GM03348 (cell line): ENCODE data around the gene FBXL16.

Experiments used
- DNase-seq: peaks from one replicate; pipeline ENCODE4 v3.0.0; 2012; ENCODE audit warnings: low spot score

FBXL16 gene

GRCh38 chr16:689175-689897 lies 16.3 kb downstream of the FBXL16 start:
- DNase-seq = no peak

- no peak for DNase-seq
These were observed 18.1 kb downstream of the FBXL16 start for GRCh38 chr16:687499-687898.

GRCh38 chr16:686459-687260 lies 18.9 kb downstream of the FBXL16 start:
- no peak for DNase-seq

DNA sequence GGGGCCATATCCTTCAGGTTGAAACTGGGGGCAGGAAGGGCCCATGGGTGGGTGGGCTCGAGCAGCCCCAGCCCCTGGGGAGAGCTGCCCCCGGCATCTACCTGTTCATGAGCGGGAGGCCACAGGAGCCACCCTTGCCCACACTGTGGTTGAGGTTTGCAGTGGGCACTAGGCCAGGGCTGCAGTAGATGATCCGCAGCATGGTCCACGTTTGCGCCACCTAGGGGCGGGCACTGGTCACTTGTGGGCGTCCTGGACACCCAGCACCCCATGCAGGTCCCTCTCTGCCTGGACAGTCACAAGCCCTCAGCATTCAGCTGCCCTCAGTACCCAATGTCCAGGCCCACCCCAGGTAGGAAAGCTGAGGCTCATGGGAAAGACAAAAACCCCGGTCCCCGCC lies 19.6 kb downstream of the FBXL16 start:
- DNase-seq = peak; percentile 53

DNA sequence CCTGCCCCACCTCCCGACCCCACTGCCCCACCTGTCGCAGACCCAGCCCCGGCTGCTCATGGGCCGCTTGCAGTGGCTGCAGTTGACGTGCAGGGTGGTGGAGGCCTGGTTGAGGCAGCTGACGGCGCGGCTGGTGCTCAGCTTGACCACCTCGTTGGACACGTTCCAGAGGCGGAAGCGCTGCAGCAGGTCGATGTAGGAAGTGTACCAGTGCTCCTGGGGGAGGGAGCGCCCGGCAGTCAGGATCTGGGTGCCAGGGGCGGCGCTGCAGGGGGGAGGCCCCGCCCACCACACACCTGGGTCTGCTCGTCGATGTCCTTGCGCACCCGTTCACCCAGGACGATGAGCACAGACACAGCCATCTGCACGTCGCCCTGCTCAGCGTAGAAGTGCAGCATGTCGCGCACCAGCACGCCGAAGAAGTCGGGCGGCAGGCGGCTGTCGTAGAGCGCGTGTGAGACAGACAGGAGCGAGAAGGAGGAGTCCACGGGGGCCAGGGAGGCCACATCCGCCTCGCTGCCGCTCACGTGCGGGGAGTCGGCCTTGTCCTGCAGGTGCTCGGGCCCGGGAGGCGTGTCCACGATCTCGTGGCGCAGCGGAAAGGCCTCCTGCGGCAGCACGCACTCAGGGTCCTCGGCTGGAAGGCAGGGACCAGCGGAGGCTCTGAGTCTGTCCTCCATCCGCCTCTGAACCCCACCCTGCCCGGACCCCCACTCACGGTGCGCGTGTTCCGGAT lies 20.5 kb downstream of the FBXL16 start:
- DNase-seq = no peak

DNA sequence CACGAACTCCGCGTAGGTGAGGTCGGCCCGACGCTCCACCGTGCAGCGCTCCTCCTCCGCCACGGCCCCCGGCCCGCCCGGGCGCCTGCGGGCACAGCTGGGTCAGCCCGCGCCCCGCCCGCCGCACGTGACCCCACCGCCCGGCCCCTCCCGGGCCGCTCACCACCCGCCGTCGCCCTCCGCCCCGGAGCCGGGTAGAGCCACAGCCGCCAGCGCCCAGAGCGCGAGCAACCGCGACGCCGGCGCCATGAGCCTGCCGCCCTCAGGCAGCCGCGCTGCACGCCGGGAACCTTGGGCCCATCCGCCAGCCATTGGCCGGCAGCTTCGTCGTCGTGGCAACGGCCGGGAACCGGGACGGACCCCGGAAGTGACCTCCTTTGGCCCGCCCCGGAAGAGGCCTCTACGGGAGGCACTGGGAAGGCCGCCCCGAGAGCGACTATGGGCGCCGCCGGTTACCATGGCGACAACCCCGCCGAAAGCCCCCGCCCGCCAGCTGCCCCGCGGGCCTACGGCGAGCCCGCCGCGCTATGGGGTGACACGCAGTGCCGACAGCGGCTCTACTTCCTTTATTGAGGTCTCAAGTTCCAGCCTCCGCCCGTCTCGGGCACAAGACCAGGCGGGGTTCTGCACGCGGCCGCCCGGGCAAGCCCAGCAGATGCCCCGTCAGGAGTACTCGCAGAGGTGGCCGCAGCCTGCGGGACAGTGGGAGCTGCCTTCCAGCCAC lies 21.4 kb downstream of the FBXL16 start, which contains the start of gene JMJD8:
JMJD8 (minus strand) TSS at position 264 of the 724 bp plus-strand sequence; CDS start at position 249, 15 bp downstream.
- DNase-seq = peak; percentile 98

- no peak for DNase-seq
These were observed 22.1 kb downstream of the FBXL16 start for GRCh38 chr16:683396-684070.

DNA sequence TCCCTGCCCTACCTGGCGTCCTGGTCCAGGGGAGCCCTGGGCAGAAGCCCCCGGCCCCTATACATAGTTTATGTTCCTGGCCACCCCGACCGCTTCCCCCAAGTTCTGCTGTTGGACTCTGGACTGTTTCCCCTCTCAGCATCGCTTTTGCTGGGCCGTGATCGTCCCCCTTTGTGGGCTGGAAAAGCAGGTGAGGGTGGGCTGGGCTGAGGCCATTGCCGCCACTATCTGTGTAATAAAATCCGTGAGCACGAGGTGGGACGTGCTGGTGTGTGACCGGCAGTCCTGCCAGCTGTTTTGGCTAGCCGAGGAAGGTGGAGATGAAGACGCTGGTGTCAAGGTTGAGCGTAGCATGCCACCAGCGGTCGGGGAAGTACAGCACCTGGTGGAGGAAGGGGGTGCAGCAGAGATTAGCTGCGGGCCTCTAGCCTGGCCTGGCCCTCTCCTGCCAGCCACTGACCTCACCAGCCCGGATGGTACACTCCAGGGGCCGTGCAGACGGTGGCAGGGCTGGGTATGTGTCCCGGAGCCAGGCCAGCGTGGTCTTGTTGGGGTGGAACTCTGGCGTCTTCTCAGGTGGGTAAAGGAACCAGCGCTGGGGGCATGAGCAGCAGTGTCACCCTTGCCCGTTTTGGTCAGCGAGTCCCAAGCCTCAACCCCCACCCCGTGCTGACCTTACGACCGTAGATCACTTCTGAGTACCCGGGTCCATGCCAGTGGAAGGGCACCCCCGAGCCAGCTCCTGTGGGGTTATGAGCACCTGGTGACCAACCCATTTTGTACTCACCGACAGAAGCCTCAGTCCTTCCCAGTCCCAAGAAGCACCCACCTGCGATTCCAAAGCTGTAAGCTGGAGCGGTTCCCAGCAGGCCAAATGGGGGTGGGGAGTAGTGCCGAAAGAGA lies 22.9 kb downstream of the FBXL16 start:
- no peak for DNase-seq

DNA sequence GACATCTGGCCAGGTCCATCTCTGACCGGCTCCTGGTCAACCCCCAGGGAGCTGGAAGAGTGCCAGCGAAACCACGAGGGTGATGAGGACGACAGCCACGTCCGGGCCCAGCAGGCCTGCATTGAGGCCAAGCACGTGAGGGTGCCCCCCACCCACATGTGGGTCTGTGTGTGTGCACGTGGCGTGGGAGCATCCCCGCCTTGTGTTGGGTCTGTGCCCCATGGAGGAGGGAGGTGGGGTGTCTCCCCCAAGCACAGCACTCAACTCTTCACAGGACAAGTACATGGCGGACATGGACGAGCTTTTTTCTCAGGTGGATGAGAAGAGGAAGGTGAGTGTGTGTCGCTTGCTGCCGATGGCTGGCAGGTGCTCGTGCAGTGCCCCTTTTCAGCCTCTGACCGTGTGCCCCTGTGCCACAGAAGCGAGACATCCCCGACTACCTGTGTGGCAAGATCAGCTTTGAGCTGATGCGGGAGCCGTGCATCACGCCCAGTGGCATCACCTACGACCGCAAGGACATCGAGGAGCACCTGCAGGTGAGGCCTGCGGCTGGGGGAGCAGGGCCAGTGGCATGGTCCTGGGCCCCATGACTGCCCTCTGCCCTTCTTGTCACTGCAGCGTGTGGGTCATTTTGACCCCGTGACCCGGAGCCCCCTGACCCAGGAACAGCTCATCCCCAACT lies 23.7 kb downstream of the FBXL16 start:
- DNase-seq = no peak

- peak; percentile 29 for DNase-seq
These were observed 24.4 kb downstream of the FBXL16 start for GRCh38 chr16:680967-681745.

GRCh38 chr16:680625-680945 lies 25.0 kb downstream of the FBXL16 start:
- DNase-seq = peak; percentile 37

DNA sequence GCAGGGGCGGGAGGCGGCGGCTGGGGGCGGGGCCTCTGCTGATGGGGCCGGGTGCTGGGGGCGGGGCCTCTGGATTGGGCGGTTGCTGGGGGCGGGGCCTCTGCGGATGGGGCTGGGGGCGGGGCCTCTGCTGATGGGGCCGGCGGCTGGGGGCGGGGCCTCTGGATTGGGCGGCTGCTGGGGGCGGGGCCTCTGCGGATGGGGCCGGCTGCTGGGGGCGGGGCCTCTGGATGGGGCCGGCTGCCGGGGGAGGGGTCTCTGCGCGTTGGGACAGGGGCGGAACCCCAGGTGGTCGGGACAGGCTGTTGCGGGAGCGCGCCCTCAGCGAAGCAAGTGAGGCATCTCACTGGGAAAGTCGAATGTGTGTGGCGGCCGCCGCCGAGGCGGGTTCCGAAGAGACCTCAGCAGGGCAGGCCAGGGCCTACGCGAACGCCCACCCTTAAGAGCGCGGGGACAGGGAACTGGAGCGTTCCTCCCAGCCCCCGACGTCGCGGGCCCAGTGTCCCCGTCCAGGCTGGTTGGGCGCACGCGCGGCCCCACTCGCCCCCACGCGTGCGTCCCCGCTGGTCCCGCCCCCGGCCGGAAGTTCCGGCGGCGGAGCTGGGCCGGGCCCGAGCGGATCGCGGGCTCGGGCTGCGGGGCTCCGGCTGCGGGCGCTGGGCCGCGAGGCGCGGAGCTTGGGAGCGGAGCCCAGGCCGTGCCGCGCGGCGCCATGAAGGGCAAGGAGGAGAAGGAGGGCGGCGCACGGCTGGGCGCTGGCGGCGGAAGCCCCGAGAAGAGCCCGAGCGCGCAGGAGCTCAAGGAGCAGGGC lies 25.6 kb downstream of the FBXL16 start, which contains the start of gene STUB1:
STUB1 (plus strand) TSS at position 597 of the 811 bp plus-strand sequence; CDS start at position 713, 116 bp downstream.
- peak; percentile 96 for DNase-seq

DNA sequence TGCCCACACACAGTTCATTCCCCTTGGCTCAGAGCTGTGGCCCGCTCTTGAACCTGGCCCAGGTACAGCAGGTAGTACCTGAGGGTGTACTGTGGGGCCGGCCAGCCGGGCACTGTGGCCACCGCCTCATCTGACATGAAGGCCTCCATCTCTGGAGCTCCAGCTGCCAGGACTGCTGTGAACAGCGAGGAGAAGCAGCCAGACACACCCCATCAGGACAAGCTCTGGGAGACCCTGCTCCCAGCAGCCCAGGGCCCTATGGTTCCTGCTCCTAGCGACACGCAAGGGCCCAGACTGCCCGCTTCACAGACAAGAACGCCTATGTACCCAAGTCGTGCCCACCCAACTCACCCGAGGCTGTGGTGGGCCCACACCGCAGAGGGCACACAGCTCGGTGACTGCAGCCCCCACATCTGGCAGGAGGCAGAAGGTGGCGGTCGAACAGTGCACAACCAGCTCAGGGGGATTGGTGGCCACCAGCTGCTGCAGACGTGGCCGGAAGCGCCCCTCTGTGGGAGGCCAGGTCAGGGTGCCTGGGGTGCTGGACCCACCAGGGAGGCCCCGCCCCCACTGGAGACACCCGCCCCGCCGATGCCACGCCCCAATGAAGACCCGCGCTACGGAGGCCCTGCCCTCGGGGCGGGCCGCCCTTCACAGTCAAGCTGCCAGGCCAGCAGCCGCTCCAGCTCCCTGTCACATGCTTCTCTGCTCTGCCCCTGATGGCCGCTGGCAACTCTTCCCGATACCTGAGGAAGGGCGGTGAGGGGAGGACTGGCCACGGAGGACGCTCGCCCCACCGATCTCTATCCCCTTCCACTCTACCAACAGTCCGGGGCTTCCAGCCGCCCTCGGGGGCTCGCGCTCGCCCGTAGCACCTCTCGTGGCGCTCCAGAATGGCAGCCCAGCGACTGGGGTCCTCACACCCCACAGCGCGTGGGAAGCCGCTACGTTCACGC lies 26.5 kb downstream of the FBXL16 start:
- DNase-seq = peak; percentile 73

- no peak for DNase-seq
These were observed 27.3 kb downstream of the FBXL16 start for GRCh38 chr16:678209-678857.

DNA sequence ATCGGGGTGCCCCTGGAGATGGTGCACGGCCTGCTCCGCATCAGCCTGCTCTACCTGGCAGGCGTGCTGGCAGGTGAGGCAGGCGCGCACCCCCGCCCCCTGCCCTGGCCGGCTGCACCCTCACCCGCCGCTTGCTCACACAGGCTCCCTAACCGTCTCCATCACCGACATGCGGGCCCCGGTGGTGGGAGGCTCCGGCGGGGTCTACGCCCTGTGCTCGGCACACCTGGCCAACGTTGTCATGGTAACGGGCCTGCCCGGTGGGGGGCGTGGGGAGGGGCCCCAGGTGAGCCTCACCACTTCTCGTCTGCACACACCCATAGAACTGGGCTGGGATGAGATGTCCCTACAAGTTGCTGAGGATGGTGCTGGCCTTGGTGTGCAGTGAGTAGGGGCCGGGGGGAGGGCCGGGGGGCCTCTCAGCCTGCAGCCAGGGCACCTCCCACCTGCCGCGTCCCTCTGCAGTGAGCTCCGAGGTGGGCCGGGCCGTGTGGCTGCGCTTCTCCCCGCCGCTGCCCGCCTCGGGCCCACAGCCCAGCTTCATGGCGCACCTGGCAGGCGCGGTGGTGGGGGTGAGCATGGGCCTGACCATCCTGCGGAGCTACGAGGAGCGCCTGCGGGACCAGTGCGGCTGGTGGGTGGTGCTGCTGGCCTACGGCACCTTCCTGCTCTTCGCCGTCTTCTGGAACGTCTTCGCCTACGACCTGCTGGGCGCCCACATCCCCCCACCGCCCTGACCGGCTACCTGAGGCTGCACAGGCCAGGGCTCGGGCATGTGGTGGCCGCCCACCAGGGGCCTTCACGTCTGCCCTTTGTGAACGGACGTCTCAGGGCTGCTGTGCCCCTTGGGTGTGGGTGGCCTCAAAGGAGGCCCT lies 28.0 kb downstream of the FBXL16 start:
- no peak for DNase-seq
